ENCODE data around the gene SLC19A1. TPM values are rescaled to one million over a fixed set of nuclear protein-coding genes. Genes with fewer than 3 reads are reported as not detected.

The SLC19A1 gene
- total and polyA plus RNA-seq, 4 experiments from 2014 or later, result 7.4 to 9.8 (median 8.2) TPM

- Mint-ChIP-seq H3K4me3 (peak overlapping the region in 1 of 8 donors; percentile 7), H3K27me3 (no peaks in the 10 kb centered on the region), H3K36me3 (peaks cover 47% of the 10 kb centered on the region in 2 donors), H3K9me3 (peaks cover 0 to 46% (median 34%) of the 10 kb centered on the region in 8 donors), H3K27ac (peak overlapping the region in 5 of 7 donors; percentile 30 to 77 (median 48)), H3K4me1 (peaks cover 0 to 7% (median 5%) of the 10 kb centered on the region in 4 donors)
- ChIA-PET CTCF (ENCODE audit: partially characterized antibody) (no interaction called here), POLR2A (ENCODE audit: partially characterized antibody) (no interaction called here)
- Histone ChIP-seq H3K36me3 (ENCODE audit: insufficient read depth, low read length) (no peaks in the 10 kb centered on the region), H3K27me3 (ENCODE audit: insufficient read depth, low read length) (no peaks in the 10 kb centered on the region), H3K4me3 (ENCODE audit: low read length in 2 of 2) (no peak overlapping the region), H3K9me3 (ENCODE audit: control insufficient read depth in 1 of 2, low read length in 2 of 2) (no peaks in the 10 kb centered on the region), H3K27ac (ENCODE audit: low read depth, low read length) (no peak overlapping the region), H3K4me1 (ENCODE audit: insufficient read depth, low read length) (no peaks in the 10 kb centered on the region)
- DNase-seq, result peak in 3 of 5 donors; percentile 12 to 37 (median 13)
- intact Hi-C loops (cut with micrococcal nuclease), result no loop called here
Observed at GRCh38 chr21:45517249-45518065, 24.8 kb downstream of the SLC19A1 start.

- peaks cover 0 to 39% (median 34%) of the 10 kb centered on the region in 8 donors for H3K9me3 Mint-ChIP-seq
- POLR2A ChIA-PET (ENCODE audit: partially characterized antibody), result no interaction called here
- H3K36me3 Mint-ChIP-seq, result peaks cover 40% of the 10 kb centered on the region in 2 donors
- no peaks in the 10 kb centered on the region for H3K27me3 Mint-ChIP-seq
- no peaks in the 10 kb centered on the region for H3K27me3 ChIP-seq (ENCODE audit: insufficient read depth, low read length)
- H3K36me3 ChIP-seq (ENCODE audit: insufficient read depth, low read length), result no peaks in the 10 kb centered on the region
- no peak overlapping the region for H3K27ac ChIP-seq (ENCODE audit: low read depth, low read length)
- CTCF ChIA-PET (ENCODE audit: partially characterized antibody), result no interaction called here
- DNase-seq, result no peak
- no peak overlapping the region for H3K27ac Mint-ChIP-seq
- H3K4me1 ChIP-seq (ENCODE audit: insufficient read depth, low read length), result no peaks in the 10 kb centered on the region
- intact Hi-C loops (cut with micrococcal nuclease), result no loop called here
- H3K4me1 Mint-ChIP-seq, result peaks cover 0 to 7% (median 5%) of the 10 kb centered on the region in 4 donors
- H3K9me3 ChIP-seq (ENCODE audit: control insufficient read depth in 1 of 2, low read length in 2 of 2), result no peaks in the 10 kb centered on the region
- H3K4me3 ChIP-seq (ENCODE audit: low read length in 2 of 2), result no peak overlapping the region
- no peak overlapping the region for H3K4me3 Mint-ChIP-seq
Observed at GRCh38 chr21:45516671-45517151, 25.5 kb downstream of the SLC19A1 start.

DNA sequence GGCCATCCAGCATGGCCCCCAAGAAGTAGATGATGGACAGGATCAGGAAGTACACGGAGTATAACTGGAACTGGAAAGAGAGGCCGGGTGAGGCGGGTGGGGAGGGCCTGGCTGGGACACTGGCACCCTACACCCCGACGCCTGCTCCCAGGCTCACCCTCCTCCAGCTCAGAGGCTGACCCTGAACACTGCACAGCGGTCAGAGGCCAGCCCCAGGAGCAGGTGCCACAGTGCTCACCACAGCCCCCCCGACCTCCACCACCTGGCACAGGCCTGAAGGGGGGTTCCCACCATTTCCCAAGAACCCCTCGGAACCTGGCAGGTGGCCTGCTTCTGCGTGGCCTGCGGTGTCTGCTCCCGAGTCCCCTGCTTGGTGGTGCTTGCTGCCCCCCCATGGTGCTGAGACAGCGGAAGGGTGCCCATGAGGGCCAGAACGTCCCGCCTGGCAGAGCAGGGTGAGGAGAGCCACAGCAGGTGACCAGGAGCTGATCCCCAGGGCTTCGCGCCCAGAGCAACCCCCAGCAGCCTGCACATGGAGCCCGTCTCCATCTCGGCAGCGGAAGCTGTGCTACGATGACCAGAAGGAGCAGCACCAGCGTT is 26.1 kb downstream of the SLC19A1 start:
- no peak overlapping the region for H3K27ac Mint-ChIP-seq
- ChIA-PET POLR2A (ENCODE audit: partially characterized antibody) (no interaction called here), CTCF (ENCODE audit: partially characterized antibody) (no interaction called here)
- DNase-seq, result peak in 1 of 5 donors; percentile 3
- peaks cover 34 to 36% of the 10 kb centered on the region in 2 donors for H3K36me3 Mint-ChIP-seq
- peaks cover 0 to 7% (median 5%) of the 10 kb centered on the region in 4 donors for H3K4me1 Mint-ChIP-seq
- H3K27me3 ChIP-seq (ENCODE audit: insufficient read depth, low read length), result no peaks in the 10 kb centered on the region
- H3K27ac ChIP-seq (ENCODE audit: low read depth, low read length), result no peak overlapping the region
- no peaks in the 10 kb centered on the region for H3K4me1 ChIP-seq (ENCODE audit: insufficient read depth, low read length)
- intact Hi-C loops (cut with micrococcal nuclease), result no loop called here
- no peak overlapping the region for H3K4me3 Mint-ChIP-seq
- no peak overlapping the region for H3K4me3 ChIP-seq (ENCODE audit: low read length in 2 of 2)
- H3K36me3 ChIP-seq (ENCODE audit: insufficient read depth, low read length), result no peaks in the 10 kb centered on the region
- peaks cover 0 to 37% (median 33%) of the 10 kb centered on the region in 8 donors for H3K9me3 Mint-ChIP-seq
- H3K27me3 Mint-ChIP-seq, result no peaks in the 10 kb centered on the region
- H3K9me3 ChIP-seq (ENCODE audit: control insufficient read depth in 1 of 2, low read length in 2 of 2), result no peaks in the 10 kb centered on the region

DNA sequence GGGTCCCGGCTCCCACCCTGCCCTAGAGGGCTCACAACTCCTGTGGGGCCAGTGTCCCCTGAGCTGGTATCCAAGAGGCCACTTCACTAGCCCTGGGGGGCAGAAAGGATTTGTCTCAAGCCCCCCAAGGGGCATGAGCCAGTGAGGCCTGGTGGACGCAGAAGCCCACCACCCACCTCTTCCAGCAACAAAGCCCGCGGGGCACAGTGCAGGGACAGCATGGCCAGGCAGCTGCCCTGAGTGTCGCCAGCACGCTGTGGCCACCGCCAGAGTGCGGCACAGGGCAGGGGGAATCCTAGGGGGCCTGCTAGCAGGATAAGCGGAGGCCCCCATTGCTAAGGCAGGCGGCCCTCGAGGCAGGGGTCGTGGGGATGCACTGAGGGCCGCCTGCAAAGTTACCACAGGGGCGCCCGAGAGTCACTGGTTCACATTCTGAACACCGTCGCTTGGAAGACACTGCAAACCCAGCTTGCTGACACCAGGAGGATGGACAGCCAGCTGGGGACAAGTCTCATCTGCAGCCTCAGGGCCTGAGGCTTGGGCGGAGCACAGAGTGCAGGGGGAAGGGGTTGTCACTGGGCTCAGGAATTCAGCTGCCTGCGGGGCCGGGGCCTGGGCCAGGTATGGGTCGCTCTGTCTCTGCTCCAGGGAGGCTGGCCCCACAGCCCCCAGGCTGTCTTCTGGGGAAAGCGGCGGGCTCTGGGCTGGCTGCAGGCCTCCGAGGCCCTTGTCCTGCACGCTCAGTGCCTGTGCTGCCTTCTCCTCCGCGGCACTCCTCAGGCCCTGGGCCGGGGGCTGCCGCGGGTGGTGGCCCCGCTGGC is 26.8 kb downstream of the SLC19A1 start:
- DNase-seq, result peak in 1 of 5 donors; percentile 22
- Mint-ChIP-seq H3K27me3 (no peaks in the 10 kb centered on the region), H3K4me3 (no peak overlapping the region), H3K4me1 (peaks cover 0 to 7% (median 5%) of the 10 kb centered on the region in 4 donors), H3K9me3 (peaks cover 0 to 30% (median 26%) of the 10 kb centered on the region in 8 donors), H3K36me3 (peaks cover 27 to 29% of the 10 kb centered on the region in 2 donors), H3K27ac (no peak overlapping the region)
- Histone ChIP-seq H3K36me3 (ENCODE audit: insufficient read depth, low read length) (no peaks in the 10 kb centered on the region), H3K4me3 (ENCODE audit: low read length in 2 of 2) (no peak overlapping the region), H3K27me3 (ENCODE audit: insufficient read depth, low read length) (no peaks in the 10 kb centered on the region), H3K27ac (ENCODE audit: low read depth, low read length) (no peak overlapping the region), H3K4me1 (ENCODE audit: insufficient read depth, low read length) (no peaks in the 10 kb centered on the region), H3K9me3 (ENCODE audit: control insufficient read depth in 1 of 2, low read length in 2 of 2) (no peaks in the 10 kb centered on the region)
- intact Hi-C loops (cut with micrococcal nuclease), result no loop called here
- ChIA-PET CTCF (ENCODE audit: partially characterized antibody) (no interaction called here), POLR2A (ENCODE audit: partially characterized antibody) (no interaction called here)

- Histone ChIP-seq H3K36me3 (ENCODE audit: insufficient read depth, low read length) (no peaks in the 10 kb centered on the region), H3K4me1 (ENCODE audit: insufficient read depth, low read length) (no peaks in the 10 kb centered on the region), H3K27me3 (ENCODE audit: insufficient read depth, low read length) (no peaks in the 10 kb centered on the region), H3K4me3 (ENCODE audit: low read length in 2 of 2) (no peak overlapping the region), H3K27ac (ENCODE audit: low read depth, low read length) (no peak overlapping the region), H3K9me3 (ENCODE audit: control insufficient read depth in 1 of 2, low read length in 2 of 2) (no peaks in the 10 kb centered on the region)
- CTCF ChIA-PET (ENCODE audit: partially characterized antibody), result no interaction called here
- Mint-ChIP-seq H3K27ac (no peak overlapping the region), H3K36me3 (peaks cover 17 to 19% of the 10 kb centered on the region in 2 donors), H3K4me3 (no peak overlapping the region), H3K27me3 (no peaks in the 10 kb centered on the region), H3K4me1 (peaks cover 0 to 7% (median 5%) of the 10 kb centered on the region in 4 donors), H3K9me3 (peaks cover 0 to 20% (median 17%) of the 10 kb centered on the region in 8 donors)
- intact Hi-C loops (cut with micrococcal nuclease), result no loop called here
- peak in 1 of 5 donors; percentile 10 for DNase-seq
- POLR2A ChIA-PET (ENCODE audit: partially characterized antibody), result no interaction called here
Observed at GRCh38 chr21:45514311-45515021, 27.8 kb downstream of the SLC19A1 start.

- intact Hi-C loops (cut with micrococcal nuclease), result no loop called here
- ChIA-PET POLR2A (ENCODE audit: partially characterized antibody) (no interaction called here), CTCF (ENCODE audit: partially characterized antibody) (no interaction called here)
- Mint-ChIP-seq H3K9me3 (peaks cover 0 to 14% (median 11%) of the 10 kb centered on the region in 8 donors), H3K4me3 (no peak overlapping the region), H3K4me1 (peaks cover 0 to 7% (median 5%) of the 10 kb centered on the region in 4 donors), H3K27me3 (no peaks in the 10 kb centered on the region), H3K36me3 (peaks cover 11 to 13% of the 10 kb centered on the region in 2 donors), H3K27ac (no peak overlapping the region)
- H3K27ac ChIP-seq (ENCODE audit: low read depth, low read length), result no peak overlapping the region
- H3K27me3 ChIP-seq (ENCODE audit: insufficient read depth, low read length), result no peaks in the 10 kb centered on the region
- peak in 1 of 5 donors; percentile 24 for DNase-seq
- no peaks in the 10 kb centered on the region for H3K4me1 ChIP-seq (ENCODE audit: insufficient read depth, low read length)
- H3K4me3 ChIP-seq (ENCODE audit: low read length in 2 of 2), result no peak overlapping the region
- no peaks in the 10 kb centered on the region for H3K36me3 ChIP-seq (ENCODE audit: insufficient read depth, low read length)
- no peaks in the 10 kb centered on the region for H3K9me3 ChIP-seq (ENCODE audit: control insufficient read depth in 1 of 2, low read length in 2 of 2)
Observed at GRCh38 chr21:45513741-45514310, 28.4 kb downstream of the SLC19A1 start.
